Esophagus muscularis mucosa (tissue), 4 donors: Measurements from ENCODE around the gene PIGX. TPM values are rescaled to one million over a fixed set of nuclear protein-coding genes. Genes with fewer than 3 reads are reported as not detected.

ENCODE experiments used
- DNase-seq: peaks from one replicate; pipeline ENCODE4 v3.0.0-alpha.2; 2017; ENCODE audit errors: extremely low spot score
- H3K27ac ChIP-seq, 4 donors: fragments of 200-600 bp; sonication (generic); replicated peaks in 1 of 4; 1 replicate in 3 of 4; 2 replicates in 1 of 4; pipeline ENCODE4 v1.5.1; 2016 to 2019; ENCODE audit warnings: mild to moderate bottlenecking in 1 of 4
- H3K27me3 ChIP-seq, 4 donors: fragments of 200-600 bp; sonication (generic); one replicate each; pipeline versions ENCODE4 v1.5.1 to v1.6.0; 2016 to 2019
- H3K36me3 ChIP-seq, 4 donors: fragments of 200-600 bp; sonication (generic); one replicate each; pipeline ENCODE4 v1.5.1; 2016 to 2019
- H3K4me1 ChIP-seq, 4 donors: fragments of 200-600 bp; sonication (generic); one replicate each; pipeline ENCODE4 v1.5.1; 2016 to 2019
- H3K4me3 ChIP-seq, 4 donors: fragments of 200-600 bp; sonication (generic); 1 replicate in 2 of 4; 2 replicates in 2 of 4; pipeline ENCODE4 v1.5.1; 2016 to 2019; ENCODE audit warnings: mild to moderate bottlenecking in 4 of 4, moderate library complexity in 1 of 4
- H3K9me3 ChIP-seq, 4 donors: fragments of 200-600 bp; sonication (generic); 1 replicate in 3 of 4; 2 replicates in 1 of 4; pipeline ENCODE4 v1.5.1; 2016 to 2019
- EP300 ChIP-seq: sonication (generic); formaldehyde crosslinking; IDR thresholded peaks from one replicate; pipeline ENCODE4 v1.6.1; 2017; ENCODE audit warnings: antibody characterized with exemption
- POLR2A ChIP-seq: fragments of 450-650 bp; IDR thresholded peaks from one replicate; pipeline ENCODE4 v1.6.1; 2017; ENCODE audit warnings: antibody characterized with exemption, moderate library complexity, mild to moderate bottlenecking, low read depth
- POLR2AphosphoS5 ChIP-seq, 2 donors: sonication (generic); formaldehyde crosslinking; IDR thresholded peaks; one replicate each; pipeline ENCODE4 v1.6.1; 2017; ENCODE audit warnings: antibody characterized with exemption in 2 of 2
- WGBS: methylation state at CpG from one replicate; pipeline ENCODE4 v1.1.5; 2018; 5-methylcytosine and 5-hydroxymethylcytosine counted together
- intact Hi-C: fragments of 100-400 bp; cut with DNase I; formaldehyde crosslinking; loops from one replicate; pipeline ENCODE4 v1.15.1; 2023
- total RNA-seq, 4 donors: library from RNA; depleted of rRNA; stranded (reverse); fragments of >200 nt; gene quantifications; one replicate each; pipeline versions ENCODE4 v1.1.0 to v1.2.1, GENCODE V29; 2016
- TF ChIP-seq, protein P1 (sequence below), 3 experiments: fragments of 200-600 bp in 2 of 3; fragments of 450-650 bp in 1 of 3; sonication (generic) in 2 of 3; IDR thresholded peaks; one replicate each; pipeline ENCODE4 v1.5.1; 2017 to 2019; ENCODE audit warnings: antibody characterized with exemption in 3 of 3, mild to moderate bottlenecking in 2 of 3, moderate library complexity in 1 of 3

Gene PIGX
- total RNA-seq, 4 donors from 2014 or later, result 23.0 to 31.6 (median 25.2) TPM

DNA sequence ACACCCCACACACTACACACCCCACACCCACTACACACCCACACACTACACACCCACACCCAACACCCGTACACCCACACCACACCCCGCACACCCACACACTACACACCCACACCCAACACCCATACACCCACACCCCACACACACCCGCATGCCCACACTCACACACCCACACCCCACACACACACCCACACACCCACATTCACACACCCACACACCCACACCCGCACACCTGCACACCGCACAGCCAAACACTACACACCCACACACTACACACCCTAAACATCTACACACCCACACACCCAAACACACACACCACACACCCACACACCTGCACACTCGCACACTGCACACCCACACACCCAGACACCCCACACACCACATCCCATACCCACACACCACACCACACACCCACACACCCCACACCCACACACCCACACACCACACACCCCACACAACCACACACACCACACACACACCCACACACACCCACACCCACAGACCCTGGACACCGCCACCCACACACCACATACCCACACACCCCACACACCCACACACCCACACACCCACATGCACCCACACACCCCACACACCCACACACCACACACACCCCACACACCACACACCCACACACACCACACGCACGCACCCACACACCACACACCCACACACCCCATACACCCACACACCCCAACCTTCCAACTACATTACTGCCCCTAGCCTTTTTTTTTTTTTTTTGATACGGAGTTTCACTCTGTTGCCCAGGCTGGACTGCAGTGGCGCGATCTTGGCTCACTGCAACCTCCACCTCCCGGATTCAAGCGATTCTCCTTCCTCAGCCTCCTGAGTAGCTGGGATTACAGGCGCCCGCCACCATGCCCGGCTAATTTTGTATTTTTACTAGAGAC, 17.0 kb upstream of the PIGX start:
- H3K9me3 ChIP-seq, result no peaks in the 10 kb centered on the region
- H3K4me1 ChIP-seq, result no peaks in the 10 kb centered on the region
- WGBS, result 92% methylated on average over 17 of the region's 17 CpGs
- no peak overlapping the region for H3K4me3 ChIP-seq
- DNase-seq, result no peak
- TF ChIP-seq POLR2A (no peak), POLR2AphosphoS5 (IDR thresholded peaks at IDR 0.05) (no peak), EP300 (no peak)
- TF ChIP-seq, protein P1, sequence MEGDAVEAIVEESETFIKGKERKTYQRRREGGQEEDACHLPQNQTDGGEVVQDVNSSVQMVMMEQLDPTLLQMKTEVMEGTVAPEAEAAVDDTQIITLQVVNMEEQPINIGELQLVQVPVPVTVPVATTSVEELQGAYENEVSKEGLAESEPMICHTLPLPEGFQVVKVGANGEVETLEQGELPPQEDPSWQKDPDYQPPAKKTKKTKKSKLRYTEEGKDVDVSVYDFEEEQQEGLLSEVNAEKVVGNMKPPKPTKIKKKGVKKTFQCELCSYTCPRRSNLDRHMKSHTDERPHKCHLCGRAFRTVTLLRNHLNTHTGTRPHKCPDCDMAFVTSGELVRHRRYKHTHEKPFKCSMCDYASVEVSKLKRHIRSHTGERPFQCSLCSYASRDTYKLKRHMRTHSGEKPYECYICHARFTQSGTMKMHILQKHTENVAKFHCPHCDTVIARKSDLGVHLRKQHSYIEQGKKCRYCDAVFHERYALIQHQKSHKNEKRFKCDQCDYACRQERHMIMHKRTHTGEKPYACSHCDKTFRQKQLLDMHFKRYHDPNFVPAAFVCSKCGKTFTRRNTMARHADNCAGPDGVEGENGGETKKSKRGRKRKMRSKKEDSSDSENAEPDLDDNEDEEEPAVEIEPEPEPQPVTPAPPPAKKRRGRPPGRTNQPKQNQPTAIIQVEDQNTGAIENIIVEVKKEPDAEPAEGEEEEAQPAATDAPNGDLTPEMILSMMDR (IDR thresholded peaks at IDR 0.05), result no peak
- H3K27me3 ChIP-seq, result no peaks in the 10 kb centered on the region
- no peak overlapping the region for H3K27ac ChIP-seq
- intact Hi-C loops, result no loop called here
- no peaks in the 10 kb centered on the region for H3K36me3 ChIP-seq

DNA sequence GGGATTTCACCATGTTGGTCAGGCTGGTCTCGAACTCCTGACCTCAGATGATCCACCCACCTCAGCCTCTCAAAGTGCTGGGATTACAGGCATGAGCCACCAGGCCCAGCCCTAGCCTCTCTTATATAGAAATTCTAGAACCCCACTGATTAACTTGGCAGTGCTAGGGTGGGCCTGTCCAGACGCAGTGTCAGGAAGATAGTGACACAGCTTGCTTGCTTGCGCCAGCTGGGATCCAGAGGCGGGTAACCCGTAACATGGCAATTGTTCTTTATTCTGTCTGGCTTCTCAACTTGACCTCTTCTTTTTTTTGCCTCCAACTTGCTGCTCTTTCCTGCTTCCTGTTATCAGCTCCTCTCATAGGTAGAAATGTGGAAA, 16.3 kb upstream of the PIGX start:
- DNase-seq, result no peak
- Histone ChIP-seq H3K36me3 (no peaks in the 10 kb centered on the region), H3K4me3 (no peak overlapping the region), H3K27me3 (no peaks in the 10 kb centered on the region), H3K9me3 (no peaks in the 10 kb centered on the region), H3K4me1 (no peaks in the 10 kb centered on the region), H3K27ac (no peak overlapping the region)
- intact Hi-C loops, result no loop called here
- WGBS, result 93% methylated on average over 5 of the region's 5 CpGs
- TF ChIP-seq POLR2AphosphoS5 (IDR thresholded peaks at IDR 0.05), result no peak
- TF ChIP-seq, protein P1 (IDR thresholded peaks at IDR 0.05), result no peak
- TF ChIP-seq EP300, result no peak
- TF ChIP-seq POLR2A, result no peak

DNA sequence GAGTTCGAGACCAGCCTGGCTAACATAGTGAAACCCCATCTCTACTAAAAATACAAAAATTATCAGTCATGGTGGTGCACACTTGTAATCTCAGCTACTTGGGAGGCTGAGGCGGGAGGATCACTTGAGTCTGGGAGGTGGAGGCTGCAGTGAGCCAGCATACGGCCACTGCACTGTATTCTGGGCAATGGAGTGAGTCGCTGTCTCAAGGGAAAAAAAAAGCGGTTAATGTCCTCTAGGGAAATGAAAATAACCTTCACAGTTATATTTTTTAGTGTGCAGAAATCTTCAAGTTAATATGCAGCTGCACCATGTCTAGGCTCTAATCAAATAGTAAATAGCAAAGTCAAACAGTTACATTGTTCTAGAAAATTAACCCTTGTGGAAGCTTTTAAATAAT, 14.9 kb upstream of the PIGX start:
- no peak for DNase-seq
- 85% methylated on average over 5 of the region's 5 CpGs for WGBS
- intact Hi-C loops, result no loop called here
- Histone ChIP-seq H3K9me3 (no peaks in the 10 kb centered on the region), H3K27ac (no peak overlapping the region), H3K4me3 (no peak overlapping the region), H3K36me3 (no peaks in the 10 kb centered on the region), H3K4me1 (no peaks in the 10 kb centered on the region), H3K27me3 (no peaks in the 10 kb centered on the region)
- TF ChIP-seq, protein P1 (IDR thresholded peaks at IDR 0.05), result no peak
- no peak for TF ChIP-seq POLR2A
- TF ChIP-seq POLR2AphosphoS5 (IDR thresholded peaks at IDR 0.05), result no peak
- TF ChIP-seq EP300, result no peak

DNA sequence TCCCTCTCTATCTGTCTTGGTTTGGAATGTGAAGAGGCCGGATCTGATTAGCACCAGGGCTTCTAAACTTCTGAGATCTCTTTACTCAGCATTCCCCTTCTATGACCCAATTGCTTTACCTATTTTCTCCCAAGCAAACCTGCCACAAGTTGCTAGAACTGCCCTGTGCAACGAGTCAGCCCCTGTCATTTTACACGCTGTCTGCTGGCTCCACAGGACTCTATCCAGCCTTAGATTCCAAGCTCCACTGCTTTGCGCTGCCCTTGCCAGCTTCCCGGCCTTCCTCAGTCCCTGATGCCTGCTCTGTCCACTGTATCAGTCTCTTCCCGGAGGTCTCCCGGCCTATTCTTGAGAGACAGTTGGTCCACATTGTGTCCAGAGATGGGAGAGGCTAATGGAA, 12.4 kb upstream of the PIGX start:
- no peaks in the 10 kb centered on the region for H3K36me3 ChIP-seq
- 89% methylated on average over 7 of the region's 7 CpGs for WGBS
- H3K9me3 ChIP-seq, result no peaks in the 10 kb centered on the region
- no peak overlapping the region for H3K27ac ChIP-seq
- H3K4me3 ChIP-seq, result no peak overlapping the region
- no peaks in the 10 kb centered on the region for H3K27me3 ChIP-seq
- H3K4me1 ChIP-seq, result no peaks in the 10 kb centered on the region
- intact Hi-C loops, result no loop called here
- no peak for DNase-seq
- no peak for TF ChIP-seq POLR2AphosphoS5 (IDR thresholded peaks at IDR 0.05)
- no peak for TF ChIP-seq POLR2A

DNA sequence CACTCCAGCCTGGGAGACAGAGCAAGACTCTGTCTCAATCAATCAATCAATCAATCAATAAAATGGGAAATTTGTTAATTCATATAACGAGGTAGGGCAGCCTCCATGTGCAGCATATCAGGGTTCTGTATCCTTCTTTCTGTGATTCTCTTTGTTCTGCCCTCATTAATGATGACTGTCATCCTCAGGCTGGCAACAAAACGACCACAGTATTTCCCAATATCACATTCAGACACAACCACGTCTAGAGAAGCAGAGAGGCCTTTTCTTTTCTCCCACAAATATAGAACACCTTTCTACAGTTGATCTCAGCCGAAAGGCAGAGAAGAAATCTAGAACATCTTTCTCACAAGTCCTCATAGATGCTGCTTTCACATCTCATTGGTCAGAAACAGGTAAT, 11.4 kb upstream of the PIGX start:
- no peaks in the 10 kb centered on the region for H3K36me3 ChIP-seq
- H3K27ac ChIP-seq, result no peak overlapping the region
- H3K27me3 ChIP-seq, result no peaks in the 10 kb centered on the region
- TF ChIP-seq EP300, result no peak
- TF ChIP-seq POLR2A, result no peak
- TF ChIP-seq, protein P1 (IDR thresholded peaks at IDR 0.05), result no peak
- TF ChIP-seq POLR2AphosphoS5 (IDR thresholded peaks at IDR 0.05), result no peak
- H3K4me3 ChIP-seq, result no peak overlapping the region
- intact Hi-C loops, result no loop called here
- H3K4me1 ChIP-seq, result no peaks in the 10 kb centered on the region
- 74% methylated on average over 4 of the region's 4 CpGs for WGBS
- H3K9me3 ChIP-seq, result no peaks in the 10 kb centered on the region
- no peak for DNase-seq
